ENCODE measurements around the gene ST3GAL4. TPM values are rescaled to one million over a fixed set of nuclear protein-coding genes. Genes with fewer than 3 reads are reported as not detected.

Gene ST3GAL4
- total RNA-seq, 1 donor from 2014 or later, result 15.9 TPM

- no peak for DNase-seq (ENCODE audit: low read depth)
- no peak for TF ChIP-seq CTCF (conservative IDR thresholded peaks at IDR 0.05; ENCODE audit: low read depth, low read length)
- no peak overlapping the region for H3K4me3 ChIP-seq (ENCODE audit: low read depth, low read length)
Measured at GRCh38 chr11:126340960-126341606, 14.4 kb upstream of the ST3GAL4 start.

- H3K4me3 ChIP-seq (ENCODE audit: low read depth, low read length), result no peak overlapping the region
- TF ChIP-seq CTCF (conservative IDR thresholded peaks at IDR 0.05; ENCODE audit: low read depth, low read length), result no peak
- DNase-seq (ENCODE audit: low read depth), result no peak
Measured at GRCh38 chr11:126341760-126342161, 13.7 kb upstream of the ST3GAL4 start.

GRCh38 chr11:126343051-126343450 is 12.4 kb upstream of the ST3GAL4 start:
- DNase-seq (ENCODE audit: low read depth), result no peak
- no peak overlapping the region for H3K4me3 ChIP-seq (ENCODE audit: low read depth, low read length)
- TF ChIP-seq CTCF (conservative IDR thresholded peaks at IDR 0.05; ENCODE audit: low read depth, low read length), result no peak

- DNase-seq (ENCODE audit: low read depth), result no peak
- no peak overlapping the region for H3K4me3 ChIP-seq (ENCODE audit: low read depth, low read length)
- TF ChIP-seq CTCF (conservative IDR thresholded peaks at IDR 0.05; ENCODE audit: low read depth, low read length), result no peak
Measured at GRCh38 chr11:126344141-126345080, 11.1 kb upstream of the ST3GAL4 start.

- H3K4me3 ChIP-seq (ENCODE audit: low read depth, low read length), result no peak overlapping the region
- no peak for DNase-seq (ENCODE audit: low read depth)
- TF ChIP-seq CTCF (conservative IDR thresholded peaks at IDR 0.05; ENCODE audit: low read depth, low read length), result no peak
Measured at GRCh38 chr11:126345283-126345682, 10.2 kb upstream of the ST3GAL4 start.

GRCh38 chr11:126345759-126346585 is 9.5 kb upstream of the ST3GAL4 start:
- no peak for DNase-seq (ENCODE audit: low read depth)
- TF ChIP-seq CTCF (conservative IDR thresholded peaks at IDR 0.05; ENCODE audit: low read depth, low read length), result no peak
- H3K4me3 ChIP-seq (ENCODE audit: low read depth, low read length), result no peak overlapping the region
